Parathyroid adenoma (tissue), 2 donors: ENCODE data around the gene ZFHX3.
"Not testable (repeated sequence)": the region's sequence is repeated elsewhere in the genome, so short reads cannot be mapped to it uniquely, and the experiment has no call there.

Experiments used
- H2AFZ ChIP-seq: fragments of 300-600 bp; sonication (generic); one replicate; pipeline ENCODE4 v1.7.0; 2017; ENCODE audit warnings: antibody characterized with exemption, mild to moderate bottlenecking
- H3K27ac ChIP-seq: fragments of 300-600 bp; sonication (generic); one replicate; pipeline ENCODE4 v1.7.0; 2017
- H3K27me3 ChIP-seq: fragments of 300-600 bp; sonication (generic); one replicate; pipeline ENCODE4 v1.7.0; 2017; ENCODE audit warnings: low read length; ENCODE audit not compliant: control insufficient read depth, insufficient read depth
- H3K36me3 ChIP-seq: fragments of 300-600 bp; sonication (generic); one replicate; pipeline ENCODE4 v1.7.0; 2017; ENCODE audit warnings: low read length; ENCODE audit not compliant: control insufficient read depth, insufficient read depth
- H3K4me1 ChIP-seq: fragments of 300-600 bp; sonication (generic); one replicate; pipeline ENCODE4 v1.7.0; 2017; ENCODE audit warnings: control low read depth
- H3K4me2 ChIP-seq: fragments of 300-600 bp; sonication (generic); one replicate; pipeline ENCODE4 v1.7.0; 2017; ENCODE audit warnings: low read length
- H3K4me3 ChIP-seq: fragments of 300-600 bp; sonication (generic); one replicate; pipeline ENCODE4 v1.7.0; 2017; ENCODE audit warnings: low read depth, low read length
- H3K79me2 ChIP-seq: fragments of 300-600 bp; sonication (generic); one replicate; pipeline ENCODE4 v1.7.0; 2017; ENCODE audit warnings: control low read depth
- H3K9ac ChIP-seq: fragments of 300-600 bp; sonication (generic); one replicate; pipeline ENCODE4 v1.7.0; 2017; ENCODE audit warnings: mild to moderate bottlenecking
- H3K9me3 ChIP-seq: fragments of 300-600 bp; sonication (generic); one replicate; pipeline ENCODE4 v1.7.0; 2017; ENCODE audit warnings: low read length; ENCODE audit not compliant: control insufficient read depth
- CTCF ChIP-seq: fragments of 300-600 bp; sonication (generic); IDR thresholded peaks from one replicate; pipeline ENCODE4 v1.7.0; 2017; ENCODE audit warnings: antibody characterized with exemption, mild to moderate bottlenecking
- donor health status: primary hyperparathyroidism.

ZFHX3 gene

GRCh38 chr16:73076324-73076810 lies 28.4 kb upstream of the ZFHX3 start:
- H3K9ac ChIP-seq, result no peak overlapping the region
- H3K4me3 ChIP-seq, result no peak overlapping the region
- no peak for TF ChIP-seq CTCF
- H2AFZ ChIP-seq, result peak overlapping the region; percentile 26
- no peaks in the 10 kb centered on the region for H3K9me3 ChIP-seq
- peaks cover 9% of the 10 kb centered on the region for H3K4me1 ChIP-seq
- no peak overlapping the region for H3K27ac ChIP-seq
- no peaks in the 10 kb centered on the region for H3K79me2 ChIP-seq
- H3K4me2 ChIP-seq, result no peak overlapping the region
- no peaks in the 10 kb centered on the region for H3K27me3 ChIP-seq
- no peaks in the 10 kb centered on the region for H3K36me3 ChIP-seq

DNA sequence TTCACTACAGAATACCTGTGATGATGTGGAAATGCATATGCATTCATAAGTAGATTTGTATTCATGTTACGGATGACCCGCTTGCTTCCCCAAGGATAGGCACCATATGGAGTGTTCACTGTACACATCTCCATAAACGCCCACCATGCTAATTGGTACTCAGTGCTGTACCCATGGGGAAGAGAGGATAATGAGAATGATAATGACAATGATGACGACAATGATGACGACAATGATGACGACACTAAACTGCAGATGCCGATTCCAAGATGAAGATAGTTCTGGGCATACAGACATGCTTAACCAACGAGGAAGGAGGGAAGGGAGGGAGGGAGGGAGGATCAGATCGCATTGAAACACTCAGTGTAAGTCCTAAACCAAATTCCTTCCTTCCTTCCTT lies 26.5 kb upstream of the ZFHX3 start:
- no peaks in the 10 kb centered on the region for H3K36me3 ChIP-seq
- H2AFZ ChIP-seq, result no peak overlapping the region
- H3K9me3 ChIP-seq, result no peaks in the 10 kb centered on the region
- H3K27ac ChIP-seq, result no peak overlapping the region
- no peaks in the 10 kb centered on the region for H3K79me2 ChIP-seq
- no peak for TF ChIP-seq CTCF
- no peak overlapping the region for H3K4me3 ChIP-seq
- H3K9ac ChIP-seq, result no peak overlapping the region
- no peak overlapping the region for H3K4me2 ChIP-seq
- H3K4me1 ChIP-seq, result peaks cover 24% of the 10 kb centered on the region
- no peaks in the 10 kb centered on the region for H3K27me3 ChIP-seq

DNA sequence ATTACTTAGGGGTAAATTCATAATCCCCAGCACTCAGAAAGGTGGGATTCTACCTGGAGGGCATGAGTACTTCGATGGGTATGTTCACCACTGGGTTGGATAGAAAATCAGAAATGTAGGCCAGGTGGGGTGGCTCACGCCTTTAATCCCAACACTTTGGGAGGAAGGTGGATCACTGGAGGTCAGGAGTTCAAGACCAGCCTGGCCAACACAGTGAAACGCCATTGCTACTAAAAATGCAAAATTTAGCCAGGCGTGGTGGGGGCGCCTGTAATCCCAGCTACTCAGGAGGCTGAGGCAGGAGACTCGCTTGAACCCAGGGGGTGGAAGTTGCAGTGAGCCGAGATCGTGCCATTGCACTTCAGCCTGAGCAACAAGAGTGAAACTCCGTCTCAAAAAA lies 24.1 kb upstream of the ZFHX3 start:
- peaks cover 33% of the 10 kb centered on the region for H3K4me1 ChIP-seq
- not testable (repeated sequence) for H3K4me3 ChIP-seq, H3K27me3 ChIP-seq, H3K4me2 ChIP-seq, H3K9me3 ChIP-seq, H3K36me3 ChIP-seq, H2AFZ ChIP-seq, H3K79me2 ChIP-seq, H3K9ac ChIP-seq
- peak overlapping the region; percentile 77 for H3K27ac ChIP-seq

GRCh38 chr16:73071131-73071940 lies 23.4 kb upstream of the ZFHX3 start:
- Histone ChIP-seq H2AFZ (peak overlapping the region; percentile 85), H3K79me2 (no peaks in the 10 kb centered on the region), H3K9me3 (no peaks in the 10 kb centered on the region), H3K4me2 (peak overlapping the region; percentile 59), H3K9ac (no peak overlapping the region), H3K4me3 (no peak overlapping the region), H3K27ac (peak overlapping the region; percentile 77), H3K4me1 (peaks cover 30% of the 10 kb centered on the region), H3K27me3 (no peaks in the 10 kb centered on the region), H3K36me3 (no peaks in the 10 kb centered on the region)
- TF ChIP-seq CTCF, result no peak

- peaks cover 30% of the 10 kb centered on the region for H3K4me1 ChIP-seq
- no peaks in the 10 kb centered on the region for H3K9me3 ChIP-seq
- H3K79me2 ChIP-seq, result no peaks in the 10 kb centered on the region
- H3K36me3 ChIP-seq, result no peaks in the 10 kb centered on the region
- H3K4me3 ChIP-seq, result peak overlapping the region; percentile 42
- H3K27me3 ChIP-seq, result peaks cover 6% of the 10 kb centered on the region
- no peak overlapping the region for H3K9ac ChIP-seq
- no peak for TF ChIP-seq CTCF
- peak overlapping the region; percentile 75 for H3K27ac ChIP-seq
- peak overlapping the region; percentile 57 for H3K4me2 ChIP-seq
- H2AFZ ChIP-seq, result peak overlapping the region; percentile 77
Measured at GRCh38 chr16:73069581-73070262, 21.8 kb upstream of the ZFHX3 start.
